SK-N-SH (cell line): ENCODE measurements around the gene IQCN. TPM values are rescaled to one million over a fixed set of nuclear protein-coding genes. Genes with fewer than 3 reads are reported as not detected.

ENCODE experiments used
- CTCF ChIA-PET: fragments of 300-600, 350-600 bp; formaldehyde crosslinking; extraction: SDS; loops from one replicate; lab custom pipeline; 2021; lab: Yijun Ruan, JAX
- POLR2A ChIA-PET: fragments of 350-600 bp; sonication (Branson Sonifier 250); formaldehyde crosslinking; extraction: SDS; loops from one replicate; lab custom pipeline; 2020; ENCODE audit warnings: antibody characterized with exemption, inconsistent platforms; lab: Yijun Ruan, JAX
- DNase-seq: peaks from one replicate; pipeline ENCODE4 v3.0.0; 2012
- H2AFZ ChIP-seq: fragments of 200-600 bp; sonication (generic); 2 replicates; pipeline ENCODE4 v1.8.1; 2016; ENCODE audit warnings: antibody characterized with exemption, mild to moderate bottlenecking, low read depth
- H3F3A ChIP-seq: fragments of 200-600 bp; sonication (generic); replicated peaks from 2 replicates; pipeline ENCODE3; 2016; ENCODE audit warnings: antibody characterized with exemption, mild to moderate bottlenecking; ENCODE audit not compliant: insufficient read depth
- H3K27ac ChIP-seq, 2 experiments: fragments of 200-500 bp in 1 of 2; fragments of 200-600 bp in 1 of 2; sonication (Bioruptor generic) in 1 of 2; sonication (generic), shearing (Covaris generic) in 1 of 2; 2 replicates each; pipeline versions ENCODE4 v1.5.1 to v1.6.1; 2014 to 2016; ENCODE audit warnings: low read depth in 2 of 2, inconsistent platforms in 1 of 2, low read length in 1 of 2, mild to moderate bottlenecking in 1 of 2, mixed read lengths in 1 of 2
- H3K27me3 ChIP-seq: fragments of 200-600 bp; sonication (generic), shearing (Covaris generic); 2 replicates; pipeline ENCODE4 v1.6.1; 2016; ENCODE audit warnings: mixed run types; ENCODE audit not compliant: insufficient read depth
- H3K36me3 ChIP-seq, 2 experiments: fragments of 200-500 bp in 1 of 2; fragments of 200-600 bp in 1 of 2; sonication (Bioruptor generic) in 1 of 2; sonication (generic) in 1 of 2; replicated peaks in 1 of 2; 2 replicates each; pipeline versions ENCODE3 to v1.5.1; 2014 to 2016; ENCODE audit warnings: low read length in 1 of 2, mild to moderate bottlenecking in 1 of 2; ENCODE audit not compliant: insufficient read depth in 2 of 2, control insufficient read depth in 1 of 2
- H3K4me1 ChIP-seq, 2 experiments: fragments of 200-500 bp in 1 of 2; fragments of 200-600 bp in 1 of 2; sonication (Bioruptor generic) in 1 of 2; sonication (generic), shearing (Covaris generic) in 1 of 2; 2 replicates each; pipeline versions ENCODE4 v1.5.1 to v1.6.1; 2014 to 2016; ENCODE audit warnings: low read depth in 1 of 2, low read length in 1 of 2, mixed run types in 1 of 2; ENCODE audit not compliant: insufficient read depth in 2 of 2, control insufficient read depth in 1 of 2
- H3K4me2 ChIP-seq: fragments of 200-600 bp; sonication (generic), shearing (Covaris generic); 2 replicates; pipeline ENCODE4 v1.6.1; 2017; ENCODE audit warnings: mixed run types
- H3K4me3 ChIP-seq, 2 experiments: fragments of 200-500 bp in 1 of 2; fragments of 200-600 bp in 1 of 2; sonication (Bioruptor generic) in 1 of 2; sonication (generic), shearing (Covaris generic) in 1 of 2; 2 replicates each; pipeline versions ENCODE4 v1.5.1 to v1.8.1; 2014 to 2016; ENCODE audit warnings: low read depth in 2 of 2, inconsistent platforms in 1 of 2, low read length in 1 of 2, mild to moderate bottlenecking in 1 of 2, mixed read lengths in 1 of 2, moderate library complexity in 1 of 2
- H3K79me2 ChIP-seq: fragments of 200-600 bp; sonication (generic); 2 replicates; pipeline ENCODE4 v1.8.1; 2017; ENCODE audit warnings: mild to moderate bottlenecking; ENCODE audit not compliant: insufficient read depth
- H3K9ac ChIP-seq: fragments of 200-600 bp; sonication (generic); 2 replicates; pipeline ENCODE4 v1.6.1; 2017; ENCODE audit warnings: mixed run types
- H3K9me2 ChIP-seq: fragments of 200-600 bp; sonication (generic); 2 replicates; pipeline ENCODE4 v1.6.1; 2017; ENCODE audit warnings: mixed run types
- H3K9me3 ChIP-seq: fragments of 200-600 bp; sonication (generic); 2 replicates; pipeline ENCODE4 v1.6.1; 2017; ENCODE audit warnings: mixed run types, mild to moderate bottlenecking, moderate library complexity
- H4K20me1 ChIP-seq: fragments of 200-600 bp; sonication (generic); 2 replicates; pipeline ENCODE4 v1.6.1; 2017; ENCODE audit warnings: mild to moderate bottlenecking, mixed run types; ENCODE audit not compliant: insufficient read depth
- EP300 ChIP-seq, 2 experiments: IDR thresholded peaks; 2 replicates each; pipeline versions ENCODE4 v1.4.0 to v1.6.1; 2012; ENCODE audit warnings: borderline replicate concordance in 1 of 2, low read depth in 1 of 2, low read length in 1 of 2
- GABPA ChIP-seq: IDR thresholded peaks from 2 replicates; pipeline ENCODE4 v1.4.0; 2012; ENCODE audit warnings: low read depth, mild to moderate bottlenecking
- GATA2 ChIP-seq: sonication (generic); formaldehyde crosslinking; IDR thresholded peaks from 2 replicates; pipeline ENCODE4 v1.5.0; 2020; ENCODE audit warnings: mild to moderate bottlenecking, missing genetic modification reagents
- MXI1 ChIP-seq: IDR thresholded peaks from 2 replicates; pipeline ENCODE4 v1.6.1; 2012; ENCODE audit warnings: mild to moderate bottlenecking, low read depth, low read length, improper control_type of control experiment
- RCOR1 ChIP-seq: fragments of 150-350 bp; IDR thresholded peaks from 2 replicates; pipeline ENCODE4 v1.6.1; 2017; ENCODE audit warnings: antibody characterized with exemption, low read length
- TEAD4 ChIP-seq: IDR thresholded peaks from 2 replicates; pipeline ENCODE4 v1.4.0; 2012; ENCODE audit warnings: mild to moderate bottlenecking, borderline replicate concordance; ENCODE audit not compliant: insufficient read depth
- WGBS: methylation state at CpG from one replicate; pipeline ENCODE4 v1.1.6; 2017; ENCODE audit warnings: low lambda C conversion rate; 5-methylcytosine and 5-hydroxymethylcytosine counted together
- polyA plus RNA-seq, 3 experiments: library from polyadenylated mRNA; depleted of rRNA; stranded (reverse); fragments of >200 nt; gene quantifications; 2 replicates each; pipeline ENCODE4 v1.2.3, GENCODE V29; 2012
- TF ChIP-seq, protein P1 (sequence below): fragments of 150-350 bp; IDR thresholded peaks from 2 replicates; pipeline ENCODE4 v1.6.1; 2017; ENCODE audit warnings: antibody characterized with exemption, low read length, low read depth, borderline replicate concordance
- TF ChIP-seq, protein P2 (sequence below): IDR thresholded peaks from 2 replicates; pipeline ENCODE4 v1.6.1; 2012; ENCODE audit warnings: mild to moderate bottlenecking, low read depth, low read length, moderate library complexity
- TF ChIP-seq, protein P3 (sequence below): IDR thresholded peaks from 2 replicates; pipeline ENCODE4 v1.4.0; 2012; ENCODE audit warnings: low read depth, borderline replicate concordance
- TF ChIP-seq, protein P4 (sequence below): IDR thresholded peaks from 2 replicates; pipeline ENCODE4; 2012
- TF ChIP-seq, protein P5 (sequence below): fragments of 150-350 bp; IDR thresholded peaks from 2 replicates; pipeline ENCODE4 v1.6.1; 2016; ENCODE audit warnings: mild to moderate bottlenecking, low read depth, low read length
- TF ChIP-seq, protein P6 (sequence below): IDR thresholded peaks from 2 replicates; pipeline ENCODE4 v1.4.0; 2012; ENCODE audit warnings: low read depth, borderline replicate concordance
- TF ChIP-seq, protein P7 (sequence below): IDR thresholded peaks from 2 replicates; pipeline ENCODE4 v1.4.0; 2012; ENCODE audit warnings: low read depth

Gene IQCN
- polyA plus RNA-seq, 1 of the 3 experiments (the other 2 are of a cell fraction), result 2.5 TPM

DNA sequence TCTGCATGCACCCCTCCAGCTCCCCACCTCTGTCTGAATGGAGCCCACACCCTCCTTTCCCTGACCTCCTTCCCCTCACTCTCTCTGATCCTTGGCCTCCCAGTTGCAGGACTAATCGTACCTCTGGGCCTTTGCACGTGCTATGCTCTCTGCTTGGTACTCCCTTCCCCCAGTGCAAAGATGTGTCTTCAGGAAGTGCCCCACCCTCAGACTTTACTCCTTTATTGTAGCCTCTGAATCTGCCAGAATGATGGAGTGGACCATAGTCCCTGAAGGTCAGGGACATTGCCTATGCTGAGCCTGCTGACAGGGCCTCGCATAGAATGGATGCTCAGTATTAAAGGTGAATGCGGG is 8.5 kb upstream of the IQCN start:
- POLR2A ChIA-PET, result interaction anchor here (3.5 to 6.1 kb wide), 3 partner anchors 9 to 39 kb away, joined by 50 to 112 read pairs (median 97); partner anchors contain the start of gene LSM4
- H3K4me1 ChIP-seq, result peaks cover 9 to 16% of the 10 kb centered on the region in 2 experiments; a peak in 3 of 4 replicates
- no peaks in the 10 kb centered on the region for H3K9me2 ChIP-seq
- H3K9me3 ChIP-seq, result no peaks in the 10 kb centered on the region
- H3K9ac ChIP-seq, result peak overlapping the region; percentile 98
- DNase-seq, result no peak
- peak overlapping the region; percentile 94 for H3K4me2 ChIP-seq
- CTCF ChIA-PET, result interaction anchor here (4.9 to 13.0 kb wide), 2 partner anchors 9 to 45 kb away, joined by 67 to 216 read pairs; no protein-coding TSS in a partner anchor
- 94% methylated on average over 4 of the region's 4 CpGs for WGBS
- TF ChIP-seq MXI1 (no peak), RCOR1 (no peak), GABPA (no peak), TEAD4 (no peak), EP300 (IDR thresholded peaks at IDR 0.05; ENCODE audit: borderline replicate concordance in 1 of 2, low read depth in 1 of 2, low read length in 1 of 2) (no peak), GATA2 (no peak)
- TF ChIP-seq, protein P1, sequence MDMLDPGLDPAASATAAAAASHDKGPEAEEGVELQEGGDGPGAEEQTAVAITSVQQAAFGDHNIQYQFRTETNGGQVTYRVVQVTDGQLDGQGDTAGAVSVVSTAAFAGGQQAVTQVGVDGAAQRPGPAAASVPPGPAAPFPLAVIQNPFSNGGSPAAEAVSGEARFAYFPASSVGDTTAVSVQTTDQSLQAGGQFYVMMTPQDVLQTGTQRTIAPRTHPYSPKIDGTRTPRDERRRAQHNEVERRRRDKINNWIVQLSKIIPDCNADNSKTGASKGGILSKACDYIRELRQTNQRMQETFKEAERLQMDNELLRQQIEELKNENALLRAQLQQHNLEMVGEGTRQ, result no peak
- TF ChIP-seq, protein P2, sequence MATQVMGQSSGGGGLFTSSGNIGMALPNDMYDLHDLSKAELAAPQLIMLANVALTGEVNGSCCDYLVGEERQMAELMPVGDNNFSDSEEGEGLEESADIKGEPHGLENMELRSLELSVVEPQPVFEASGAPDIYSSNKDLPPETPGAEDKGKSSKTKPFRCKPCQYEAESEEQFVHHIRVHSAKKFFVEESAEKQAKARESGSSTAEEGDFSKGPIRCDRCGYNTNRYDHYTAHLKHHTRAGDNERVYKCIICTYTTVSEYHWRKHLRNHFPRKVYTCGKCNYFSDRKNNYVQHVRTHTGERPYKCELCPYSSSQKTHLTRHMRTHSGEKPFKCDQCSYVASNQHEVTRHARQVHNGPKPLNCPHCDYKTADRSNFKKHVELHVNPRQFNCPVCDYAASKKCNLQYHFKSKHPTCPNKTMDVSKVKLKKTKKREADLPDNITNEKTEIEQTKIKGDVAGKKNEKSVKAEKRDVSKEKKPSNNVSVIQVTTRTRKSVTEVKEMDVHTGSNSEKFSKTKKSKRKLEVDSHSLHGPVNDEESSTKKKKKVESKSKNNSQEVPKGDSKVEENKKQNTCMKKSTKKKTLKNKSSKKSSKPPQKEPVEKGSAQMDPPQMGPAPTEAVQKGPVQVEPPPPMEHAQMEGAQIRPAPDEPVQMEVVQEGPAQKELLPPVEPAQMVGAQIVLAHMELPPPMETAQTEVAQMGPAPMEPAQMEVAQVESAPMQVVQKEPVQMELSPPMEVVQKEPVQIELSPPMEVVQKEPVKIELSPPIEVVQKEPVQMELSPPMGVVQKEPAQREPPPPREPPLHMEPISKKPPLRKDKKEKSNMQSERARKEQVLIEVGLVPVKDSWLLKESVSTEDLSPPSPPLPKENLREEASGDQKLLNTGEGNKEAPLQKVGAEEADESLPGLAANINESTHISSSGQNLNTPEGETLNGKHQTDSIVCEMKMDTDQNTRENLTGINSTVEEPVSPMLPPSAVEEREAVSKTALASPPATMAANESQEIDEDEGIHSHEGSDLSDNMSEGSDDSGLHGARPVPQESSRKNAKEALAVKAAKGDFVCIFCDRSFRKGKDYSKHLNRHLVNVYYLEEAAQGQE, result no peak
- TF ChIP-seq, protein P3, sequence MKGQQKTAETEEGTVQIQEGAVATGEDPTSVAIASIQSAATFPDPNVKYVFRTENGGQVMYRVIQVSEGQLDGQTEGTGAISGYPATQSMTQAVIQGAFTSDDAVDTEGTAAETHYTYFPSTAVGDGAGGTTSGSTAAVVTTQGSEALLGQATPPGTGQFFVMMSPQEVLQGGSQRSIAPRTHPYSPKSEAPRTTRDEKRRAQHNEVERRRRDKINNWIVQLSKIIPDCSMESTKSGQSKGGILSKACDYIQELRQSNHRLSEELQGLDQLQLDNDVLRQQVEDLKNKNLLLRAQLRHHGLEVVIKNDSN, result no peak
- TF ChIP-seq, protein P4, sequence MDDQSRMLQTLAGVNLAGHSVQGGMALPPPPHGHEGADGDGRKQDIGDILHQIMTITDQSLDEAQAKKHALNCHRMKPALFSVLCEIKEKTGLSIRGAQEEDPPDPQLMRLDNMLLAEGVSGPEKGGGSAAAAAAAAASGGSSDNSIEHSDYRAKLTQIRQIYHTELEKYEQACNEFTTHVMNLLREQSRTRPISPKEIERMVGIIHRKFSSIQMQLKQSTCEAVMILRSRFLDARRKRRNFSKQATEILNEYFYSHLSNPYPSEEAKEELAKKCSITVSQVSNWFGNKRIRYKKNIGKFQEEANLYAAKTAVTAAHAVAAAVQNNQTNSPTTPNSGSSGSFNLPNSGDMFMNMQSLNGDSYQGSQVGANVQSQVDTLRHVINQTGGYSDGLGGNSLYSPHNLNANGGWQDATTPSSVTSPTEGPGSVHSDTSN, result no peak
- TF ChIP-seq, protein P5, sequence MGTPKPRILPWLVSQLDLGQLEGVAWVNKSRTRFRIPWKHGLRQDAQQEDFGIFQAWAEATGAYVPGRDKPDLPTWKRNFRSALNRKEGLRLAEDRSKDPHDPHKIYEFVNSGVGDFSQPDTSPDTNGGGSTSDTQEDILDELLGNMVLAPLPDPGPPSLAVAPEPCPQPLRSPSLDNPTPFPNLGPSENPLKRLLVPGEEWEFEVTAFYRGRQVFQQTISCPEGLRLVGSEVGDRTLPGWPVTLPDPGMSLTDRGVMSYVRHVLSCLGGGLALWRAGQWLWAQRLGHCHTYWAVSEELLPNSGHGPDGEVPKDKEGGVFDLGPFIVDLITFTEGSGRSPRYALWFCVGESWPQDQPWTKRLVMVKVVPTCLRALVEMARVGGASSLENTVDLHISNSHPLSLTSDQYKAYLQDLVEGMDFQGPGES, result no peak
- TF ChIP-seq, protein P6, sequence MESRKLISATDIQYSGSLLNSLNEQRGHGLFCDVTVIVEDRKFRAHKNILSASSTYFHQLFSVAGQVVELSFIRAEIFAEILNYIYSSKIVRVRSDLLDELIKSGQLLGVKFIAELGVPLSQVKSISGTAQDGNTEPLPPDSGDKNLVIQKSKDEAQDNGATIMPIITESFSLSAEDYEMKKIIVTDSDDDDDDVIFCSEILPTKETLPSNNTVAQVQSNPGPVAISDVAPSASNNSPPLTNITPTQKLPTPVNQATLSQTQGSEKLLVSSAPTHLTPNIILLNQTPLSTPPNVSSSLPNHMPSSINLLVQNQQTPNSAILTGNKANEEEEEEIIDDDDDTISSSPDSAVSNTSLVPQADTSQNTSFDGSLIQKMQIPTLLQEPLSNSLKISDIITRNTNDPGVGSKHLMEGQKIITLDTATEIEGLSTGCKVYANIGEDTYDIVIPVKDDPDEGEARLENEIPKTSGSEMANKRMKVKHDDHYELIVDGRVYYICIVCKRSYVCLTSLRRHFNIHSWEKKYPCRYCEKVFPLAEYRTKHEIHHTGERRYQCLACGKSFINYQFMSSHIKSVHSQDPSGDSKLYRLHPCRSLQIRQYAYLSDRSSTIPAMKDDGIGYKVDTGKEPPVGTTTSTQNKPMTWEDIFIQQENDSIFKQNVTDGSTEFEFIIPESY, result no peak
- TF ChIP-seq, protein P7, sequence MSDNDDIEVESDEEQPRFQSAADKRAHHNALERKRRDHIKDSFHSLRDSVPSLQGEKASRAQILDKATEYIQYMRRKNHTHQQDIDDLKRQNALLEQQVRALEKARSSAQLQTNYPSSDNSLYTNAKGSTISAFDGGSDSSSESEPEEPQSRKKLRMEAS, result no peak
- TF ChIP-seq, all 33 proteins: peak for 0
- peak overlapping the region; percentile 52 to 63; a peak in 3 of 4 replicates for H3K4me3 ChIP-seq
- peaks cover 25% of the 10 kb centered on the region for H4K20me1 ChIP-seq
- H3K36me3 ChIP-seq, result peaks cover 4 to 12% of the 10 kb centered on the region in 2 experiments
- H3K79me2 ChIP-seq, result peaks cover 34% of the 10 kb centered on the region
- H3K27me3 ChIP-seq, result no peaks in the 10 kb centered on the region
- peaks cover 19% of the 10 kb centered on the region for H3F3A ChIP-seq
- H2AFZ ChIP-seq, result no peak overlapping the region
- H3K27ac ChIP-seq, result peak overlapping the region; percentile 99 to 100
